PFSK-1 (cell line): ENCODE data around the gene STIL.

Experiments
- POLR2AphosphoS5 ChIP-seq: IDR thresholded peaks from 2 replicates; pipeline ENCODE4 v1.6.1; 2012; ENCODE audit warnings: low read depth, mild to moderate bottlenecking, control low read depth, low read length, moderate library complexity
- REST ChIP-seq, 2 experiments: IDR thresholded peaks; 2 replicates each; pipeline versions ENCODE4 v1.6.1 to v1.8.0; 2011 to 2012; ENCODE audit warnings: low read depth in 2 of 2, low read length in 2 of 2, control low read depth in 1 of 2, inconsistent platforms in 1 of 2, mild to moderate bottlenecking in 1 of 2, moderate library complexity in 1 of 2; ENCODE audit not compliant: insufficient read depth in 1 of 2
- SIN3A ChIP-seq: IDR thresholded peaks from 2 replicates; pipeline ENCODE4 v1.6.1; 2012; ENCODE audit warnings: mild to moderate bottlenecking, low read length, moderate library complexity, borderline replicate concordance; ENCODE audit not compliant: insufficient read depth
- TAF1 ChIP-seq: IDR thresholded peaks from 2 replicates; pipeline ENCODE4 v1.6.1; 2012; ENCODE audit warnings: low read length, control low read depth, borderline replicate concordance; ENCODE audit not compliant: insufficient read depth

DNA sequence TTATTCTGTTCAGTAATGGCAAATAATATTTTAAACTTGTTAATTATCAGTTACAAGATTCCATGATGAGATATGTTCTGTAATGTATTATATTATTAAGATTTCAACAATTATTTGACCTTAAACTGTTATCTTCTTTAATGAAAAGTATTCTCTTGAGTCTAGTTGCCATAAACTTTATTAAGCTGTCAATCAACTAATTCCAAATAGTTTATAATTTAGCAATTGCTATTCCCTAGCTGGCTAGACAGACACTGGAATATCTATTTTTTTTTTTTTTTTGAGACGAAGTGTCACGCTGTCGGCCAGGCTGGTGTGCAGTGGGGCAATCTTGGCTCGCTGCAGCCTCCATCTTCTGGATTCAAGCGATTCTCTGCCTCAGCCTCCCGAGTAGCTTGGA lies 23.4 kb upstream of the STIL start:
- TF ChIP-seq POLR2AphosphoS5 (no peak), REST (IDR thresholded peaks at IDR 0.05; ENCODE audit: insufficient read depth in 1 of 2, low read depth in 2 of 2, low read length in 2 of 2) (no peak), SIN3A (no peak), TAF1 (no peak)
